LoVo (cell line): ENCODE measurements around the gene ECSCR.
"Not testable (repeated sequence)": the region's sequence is repeated elsewhere in the genome, so short reads cannot be mapped to it uniquely, and the experiment has no call there.

ENCODE experiments used
- DNase-seq: peaks from one replicate; pipeline ENCODE4 v3.0.0-alpha.2; 2016; ENCODE audit warnings: low spot score

The ECSCR gene

GRCh38 chr5:139462586-139463276 lies at the start of gene ECSCR:
ECSCR (minus strand) TSS chr5:139462743; CDS start chr5:139462670, 73 bp downstream.
- no peak for DNase-seq

DNA sequence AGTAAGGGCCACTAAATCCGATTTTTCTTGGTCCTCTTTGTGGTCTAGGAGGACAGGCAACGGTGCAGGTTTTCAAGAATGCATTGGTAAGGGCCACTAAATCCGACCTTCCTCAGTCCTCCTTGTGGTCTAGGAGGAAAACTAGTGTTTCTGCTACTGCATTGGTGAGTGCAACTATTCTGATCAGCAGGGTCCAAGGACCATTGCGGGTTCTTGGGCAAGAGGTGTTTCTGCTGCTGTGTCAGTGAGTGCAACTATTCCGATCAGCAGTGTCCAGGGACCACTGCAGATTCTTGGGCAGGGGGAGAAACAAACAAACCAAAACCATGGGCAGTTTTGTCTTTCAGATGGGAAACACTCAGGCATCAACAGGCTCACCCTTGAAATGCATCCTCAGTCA lies 42.2 kb upstream of the ECSCR start:
- not testable (repeated sequence) for DNase-seq

GRCh38 chr5:139503879-139504278 lies 41.3 kb upstream of the ECSCR start:
- not testable (repeated sequence) for DNase-seq

GRCh38 chr5:139503036-139503817 lies 40.7 kb upstream of the ECSCR start:
- DNase-seq = not testable (repeated sequence)

- DNase-seq = no peak
These were observed 38.8 kb upstream of the ECSCR start for GRCh38 chr5:139501381-139501780.

GRCh38 chr5:139495638-139496435 lies 33.3 kb upstream of the ECSCR start:
- DNase-seq = no peak

DNA sequence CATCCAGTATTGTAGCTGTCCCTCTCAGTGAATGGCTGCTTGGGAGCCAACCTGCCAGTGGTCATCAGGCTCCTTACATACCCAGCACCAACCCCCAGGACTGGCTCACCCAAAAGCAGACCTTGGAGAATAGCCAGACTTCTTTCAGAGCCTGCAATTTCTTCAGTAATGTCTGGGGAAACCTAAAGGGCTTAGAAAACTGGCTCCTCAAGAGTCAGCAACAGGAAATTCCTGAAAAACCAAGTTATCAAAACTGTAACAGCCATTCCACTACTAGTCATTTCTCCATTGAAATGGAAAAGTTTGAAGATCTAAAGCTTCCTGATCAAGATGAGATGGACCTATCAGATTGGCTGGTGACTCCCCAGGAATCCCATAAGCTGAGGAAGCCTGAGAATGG lies 32.3 kb upstream of the ECSCR start:
- DNase-seq = no peak

- no peak for DNase-seq
These were observed 31.7 kb upstream of the ECSCR start for GRCh38 chr5:139494256-139494655.

- peak; percentile 43 for DNase-seq
These were observed 30.2 kb upstream of the ECSCR start for GRCh38 chr5:139492700-139493192.

DNA sequence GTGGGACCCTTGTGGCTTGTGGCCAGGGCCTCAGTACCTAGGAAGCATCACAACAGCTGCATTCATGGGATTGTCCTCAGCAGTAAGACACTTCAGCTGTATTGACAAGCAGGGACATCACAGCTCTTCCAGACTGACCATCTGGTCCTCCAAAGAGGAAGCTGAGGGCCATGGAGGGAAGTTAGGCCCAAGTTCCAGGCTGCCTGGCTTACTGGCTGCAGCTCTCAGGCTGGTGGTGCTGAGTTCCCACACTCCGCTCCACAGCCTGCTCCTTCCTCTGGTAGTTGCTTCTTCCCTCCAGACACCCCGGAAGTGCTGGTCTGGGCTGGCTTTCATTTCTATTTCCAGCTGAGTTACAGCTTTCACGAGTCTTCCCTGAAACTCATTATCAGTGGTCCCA lies 25.7 kb upstream of the ECSCR start:
- DNase-seq = no peak

- no peak for DNase-seq
These were observed 23.7 kb upstream of the ECSCR start for GRCh38 chr5:139486201-139486600.

DNA sequence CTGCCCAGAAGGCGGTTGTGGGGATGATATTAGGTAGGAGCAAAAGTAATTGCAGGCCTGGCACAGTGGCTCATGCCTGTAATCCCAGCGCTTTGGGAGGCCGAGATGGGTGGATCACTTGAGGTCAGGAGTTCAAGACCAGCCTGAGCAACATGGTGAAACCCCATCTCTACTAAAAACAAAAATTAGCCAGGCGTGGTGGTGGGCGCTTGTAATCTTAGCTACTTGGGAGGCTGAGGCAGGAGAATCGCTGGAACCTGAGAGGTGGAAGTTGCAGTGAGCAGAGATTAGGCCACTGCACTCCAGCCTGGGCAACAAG lies 20.3 kb upstream of the ECSCR start:
- not testable (repeated sequence) for DNase-seq

- DNase-seq = peak; percentile 96
These were observed 19.7 kb upstream of the ECSCR start, which contains the start of gene STING1 for GRCh38 chr5:139482050-139482889. STING1 (minus strand) TSS chr5:139482758; CDS start chr5:139481704, 1,054 bp downstream.

GRCh38 chr5:139481580-139482049 lies 19.1 kb upstream of the ECSCR start:
- peak; percentile 16 for DNase-seq

- no peak for DNase-seq
These were observed 18.6 kb upstream of the ECSCR start for GRCh38 chr5:139481122-139481533.

DNA sequence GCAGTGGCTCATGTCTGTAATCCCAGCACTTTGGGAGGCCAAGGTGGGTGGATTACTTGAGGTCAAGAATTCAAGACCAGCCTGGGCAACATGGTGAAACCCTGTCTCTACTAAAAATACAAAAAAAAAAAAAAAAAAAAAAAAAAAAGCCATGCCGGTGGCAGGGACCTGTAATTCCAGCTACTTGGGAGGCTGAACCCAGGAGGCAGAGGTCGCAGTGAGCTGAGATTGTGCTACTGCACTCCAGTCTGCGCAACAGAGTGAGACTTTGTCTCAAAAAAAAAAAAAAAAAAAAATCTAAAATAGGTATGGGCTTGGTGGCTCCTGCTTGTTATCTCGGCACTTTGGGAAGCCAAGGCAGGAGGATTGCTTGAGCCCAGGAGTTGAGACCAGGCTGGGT lies 17.2 kb upstream of the ECSCR start:
- DNase-seq = not testable (repeated sequence)

- DNase-seq = not testable (repeated sequence)
These were observed 16.3 kb upstream of the ECSCR start for GRCh38 chr5:139478657-139479423.

GRCh38 chr5:139475865-139476617 lies 13.5 kb upstream of the ECSCR start:
- DNase-seq = no peak

- DNase-seq = no peak
These were observed 12.6 kb upstream of the ECSCR start for GRCh38 chr5:139474890-139475791.
